Measurements from ENCODE around the gene PLXNA4. TPM values are rescaled to one million over a fixed set of nuclear protein-coding genes. Genes with fewer than 3 reads are reported as not detected.

The PLXNA4 gene
- total and polyA plus RNA-seq, 12 donors, result 0.83 to 17.0 (median 11.5) TPM

GRCh38 chr7:132423594-132424200 lies 152.6 kb downstream of the PLXNA4 start:
- peak in 6 of 8 donors; percentile 11 to 58 (median 46) for ATAC-seq
- peaks cover 0 to 4% (median 0%) of the 10 kb centered on the region in 11 donors for H3K9me3 ChIP-seq
- no peak for TF ChIP-seq CTCF (IDR thresholded peaks at IDR 0.05)
- H3K4me1 ChIP-seq, result peaks cover 5 to 65% (median 46%) of the 10 kb centered on the region in 9 donors
- intact Hi-C loops (cut with DNase I), result no loop called here
- no peaks in the 10 kb centered on the region for H3K27me3 ChIP-seq
- H3K36me3 ChIP-seq, result no peaks in the 10 kb centered on the region
- no peak overlapping the region for H3K4me3 ChIP-seq
- WGBS, 2 donors, result 45 to 66% methylated on average over 10 of the region's 10 CpGs
- H3K27ac ChIP-seq, result no peak overlapping the region
- no peak for DNase-seq

GRCh38 chr7:132422502-132423111 lies 153.7 kb downstream of the PLXNA4 start:
- Histone ChIP-seq H3K27me3 (no peaks in the 10 kb centered on the region), H3K27ac (peak overlapping the region in 2 of 10 donors; percentile 23 to 33), H3K4me3 (no peak overlapping the region), H3K36me3 (no peaks in the 10 kb centered on the region), H3K4me1 (peaks cover 5 to 71% (median 49%) of the 10 kb centered on the region in 9 donors), H3K9me3 (peaks cover 0 to 4% (median 0%) of the 10 kb centered on the region in 11 donors)
- intact Hi-C loops (cut with DNase I), result no loop called here
- TF ChIP-seq CTCF (IDR thresholded peaks at IDR 0.05), result no peak
- WGBS, 2 donors, result 66 to 74% methylated on average over 12 of the region's 12 CpGs
- DNase-seq (no peak), ATAC-seq (peak in 1 of 8 donors; percentile 49)

- intact Hi-C loops (cut with DNase I), result no loop called here
- Histone ChIP-seq H3K4me1 (peaks cover 5 to 70% (median 42%) of the 10 kb centered on the region in 9 donors), H3K27ac (no peak overlapping the region), H3K4me3 (no peak overlapping the region), H3K36me3 (no peaks in the 10 kb centered on the region), H3K9me3 (peaks cover 0 to 4% (median 0%) of the 10 kb centered on the region in 11 donors), H3K27me3 (no peaks in the 10 kb centered on the region)
- 55 to 69% methylated on average over 2 of the region's 2 CpGs for WGBS, 2 donors
- ATAC-seq (no peak), DNase-seq (no peak)
- no peak for TF ChIP-seq CTCF (IDR thresholded peaks at IDR 0.05)
Observed at GRCh38 chr7:132420527-132420926, 155.7 kb downstream of the PLXNA4 start.

GRCh38 chr7:132419542-132419941 lies 156.7 kb downstream of the PLXNA4 start:
- intact Hi-C loops (cut with DNase I), result no loop called here
- TF ChIP-seq CTCF (IDR thresholded peaks at IDR 0.05), result no peak
- Histone ChIP-seq H3K27me3 (no peaks in the 10 kb centered on the region), H3K4me3 (no peak overlapping the region), H3K27ac (no peak overlapping the region), H3K36me3 (no peaks in the 10 kb centered on the region), H3K4me1 (peaks cover 5 to 67% (median 38%) of the 10 kb centered on the region in 9 donors), H3K9me3 (peaks cover 0 to 4% (median 0%) of the 10 kb centered on the region in 11 donors)
- WGBS, 2 donors, result 14 to 23% methylated on average over 2 of the region's 2 CpGs
- peak; percentile 37 to 71 (median 56) for ATAC-seq
- DNase-seq, result peak in 1 of 2 donors; percentile 34

Data from heart right ventricle (tissue), 16 donors.